H1 (cell line): ENCODE results near the gene MUC5AC. TPM values are rescaled to one million over a fixed set of nuclear protein-coding genes. Genes with fewer than 3 reads are reported as not detected.

Experiments used
- CTCF ChIA-PET: fragments of 300-600 bp; sonication (Branson Sonifier 250); formaldehyde crosslinking; loops from one replicate; lab custom pipeline; 2021; ENCODE audit not compliant: partially characterized antibody; lab: Charles Lee
- POLR2A ChIA-PET: fragments of 300-600 bp; sonication (Branson Sonifier 250); formaldehyde crosslinking; loops from one replicate; lab custom pipeline; 2021; ENCODE audit warnings: inconsistent platforms; ENCODE audit not compliant: partially characterized antibody; lab: Charles Lee
- DNase-seq, 2 experiments: peaks; one replicate each; pipeline versions ENCODE4 v3.0.0 to v3.0.0-alpha.2; 2010 to 2022; ENCODE audit warnings: low spot score in 2 of 2, low read depth in 1 of 2, mixed read lengths in 1 of 2
- FAIRE-seq: peaks from 2 replicates; lab custom pipeline; 2011; peaks lifted over from hg19 to GRCh38; lab: Jason Lieb, UNC
- H2AFZ ChIP-seq: 2 replicates; pipeline ENCODE4 v1.8.1; 2012; ENCODE audit warnings: low read length, inconsistent platforms
- H2AK5ac ChIP-seq: 2 replicates; pipeline ENCODE4 v1.6.1; 2013; ENCODE audit warnings: low read depth, low read length
- H2BK120ac ChIP-seq: replicated peaks from 2 replicates; pipeline ENCODE3; 2013; ENCODE audit warnings: low read depth, low read length, inconsistent platforms
- H2BK12ac ChIP-seq: 2 replicates; pipeline ENCODE4 v1.6.1; 2013; ENCODE audit warnings: low read depth, low read length
- H2BK15ac ChIP-seq: 2 replicates; pipeline ENCODE4 v1.6.1; 2013; ENCODE audit warnings: low read length
- H2BK20ac ChIP-seq: 2 replicates; pipeline ENCODE4 v1.6.1; 2013; ENCODE audit warnings: low read length
- H2BK5ac ChIP-seq: 2 replicates; pipeline ENCODE4 v1.6.1; 2013; ENCODE audit warnings: low read depth, low read length
- H3K14ac ChIP-seq: 2 replicates; pipeline ENCODE4 v1.6.1; 2013; ENCODE audit warnings: inconsistent platforms; ENCODE audit not compliant: insufficient read length
- H3K18ac ChIP-seq: 2 replicates; pipeline ENCODE4 v1.6.1; 2013; ENCODE audit warnings: low read length; ENCODE audit errors: extremely low read depth
- H3K23ac ChIP-seq: 2 replicates; pipeline ENCODE4 v1.6.1; 2013; ENCODE audit warnings: inconsistent platforms; ENCODE audit not compliant: insufficient read length
- H3K23me2 ChIP-seq: 2 replicates; pipeline ENCODE4 v1.6.1; 2013; ENCODE audit warnings: low read depth, low read length
- H3K27ac ChIP-seq: 2 replicates; pipeline ENCODE4 v1.6.1; 2011; ENCODE audit warnings: low read depth, low read length, inconsistent platforms
- H3K27me3 ChIP-seq, 4 experiments: replicated peaks in 1 of 4; 1 replicate in 1 of 4; 2 replicates in 3 of 4; pipeline versions ENCODE4 v1.6.1 to v1.8.1; 2011 to 2013; ENCODE audit warnings: low read length in 3 of 4, mild to moderate bottlenecking in 3 of 4, inconsistent platforms in 2 of 4, mixed read lengths in 2 of 4, moderate library complexity in 1 of 4; ENCODE audit not compliant: control insufficient read depth in 3 of 4, insufficient read depth in 3 of 4; ENCODE audit errors: extremely low read depth in 1 of 4
- H3K36me3 ChIP-seq, 4 experiments: 2 replicates each; pipeline versions ENCODE4 v1.6.1 to v1.8.1; 2011 to 2013; ENCODE audit warnings: mild to moderate bottlenecking in 4 of 4, low read length in 3 of 4, moderate library complexity in 2 of 4, control low read depth in 1 of 4, inconsistent platforms in 1 of 4; ENCODE audit not compliant: insufficient read depth in 4 of 4, control insufficient read depth in 2 of 4
- H3K4ac ChIP-seq: replicated peaks from 2 replicates; pipeline ENCODE3; 2013; ENCODE audit warnings: low read length, low read depth, mixed read lengths, inconsistent platforms; ENCODE audit not compliant: insufficient read length
- H3K4me1 ChIP-seq, 4 experiments: replicated peaks in 1 of 4; 1 replicate in 1 of 4; 2 replicates in 3 of 4; pipeline versions ENCODE4 v1.6.1 to v1.8.1; 2011 to 2013; ENCODE audit warnings: low read length in 3 of 4, inconsistent platforms in 2 of 4, mixed read lengths in 1 of 4; ENCODE audit not compliant: insufficient read depth in 4 of 4, control insufficient read depth in 3 of 4
- H3K4me2 ChIP-seq, 2 experiments: 2 replicates each; pipeline versions ENCODE4 v1.6.1 to v1.8.1; 2011 to 2013; ENCODE audit warnings: low read depth in 2 of 2, low read length in 2 of 2, control low read depth in 1 of 2, inconsistent platforms in 1 of 2, mild to moderate bottlenecking in 1 of 2; ENCODE audit not compliant: insufficient read depth in 1 of 2
- H3K4me3 ChIP-seq, 4 experiments: fragments of 200-600, 300-600 bp in 1 of 4; sonication (generic), shearing (Covaris generic), sonication (Bioruptor Twin) in 1 of 4; 2 replicates each; pipeline versions ENCODE4 v1.5.1 to v1.8.1; 2011 to 2016; ENCODE audit warnings: low read length in 4 of 4, low read depth in 3 of 4, control low read depth in 2 of 4, inconsistent platforms in 2 of 4, mild to moderate bottlenecking in 2 of 4, mixed read lengths in 1 of 4, moderate library complexity in 1 of 4; ENCODE audit not compliant: insufficient read depth in 2 of 4; ENCODE audit errors: extremely low read depth in 1 of 4
- H3K56ac ChIP-seq: replicated peaks from 2 replicates; pipeline ENCODE3; 2013; ENCODE audit warnings: low read depth, mild to moderate bottlenecking, mixed read lengths, low read length, inconsistent platforms; ENCODE audit not compliant: insufficient read length
- H3K79me1 ChIP-seq: 2 replicates; pipeline ENCODE4 v1.6.1; 2013; ENCODE audit warnings: low read depth, low read length, control low read depth
- H3K79me2 ChIP-seq, 2 experiments: 2 replicates each; pipeline versions ENCODE4 v1.6.1 to v1.8.1; 2012 to 2013; ENCODE audit warnings: low read length in 2 of 2, mild to moderate bottlenecking in 2 of 2, inconsistent platforms in 1 of 2; ENCODE audit not compliant: insufficient read depth in 2 of 2, control insufficient read depth in 1 of 2
- H3K9ac ChIP-seq, 4 experiments: replicated peaks in 1 of 4; 1 replicate in 1 of 4; 2 replicates in 3 of 4; pipeline versions ENCODE4 v1.6.1 to v1.8.1; 2011 to 2013; ENCODE audit warnings: low read depth in 3 of 4, low read length in 3 of 4, control low read depth in 2 of 4, mild to moderate bottlenecking in 2 of 4, moderate library complexity in 2 of 4, inconsistent platforms in 1 of 4; ENCODE audit errors: extremely low read depth in 1 of 4
- H3K9me3 ChIP-seq, 2 experiments: 2 replicates each; pipeline versions ENCODE4 v1.6.1 to v1.8.1; 2012 to 2013; ENCODE audit warnings: mild to moderate bottlenecking in 2 of 2, moderate library complexity in 2 of 2, control low read depth in 1 of 2, inconsistent platforms in 1 of 2, low read depth in 1 of 2, low read length in 1 of 2, mixed read lengths in 1 of 2; ENCODE audit not compliant: insufficient read depth in 2 of 2
- H4K20me1 ChIP-seq, 2 experiments: replicated peaks in 1 of 2; 2 replicates each; pipeline versions ENCODE3 to v1.8.1; 2011 to 2013; ENCODE audit warnings: inconsistent platforms in 2 of 2, low read length in 2 of 2, mild to moderate bottlenecking in 1 of 2; ENCODE audit not compliant: insufficient read depth in 2 of 2, control insufficient read depth in 1 of 2
- H4K5ac ChIP-seq: 2 replicates; pipeline ENCODE4 v1.6.1; 2013; ENCODE audit warnings: low read length, low read depth, mixed read lengths, inconsistent platforms; ENCODE audit not compliant: insufficient read length
- H4K8ac ChIP-seq: 2 replicates; pipeline ENCODE4 v1.8.0; 2013; ENCODE audit warnings: mild to moderate bottlenecking, moderate library complexity, low read length, inconsistent platforms; ENCODE audit not compliant: insufficient read depth; ENCODE audit errors: extremely low read depth
- H4K91ac ChIP-seq: replicated peaks from 2 replicates; pipeline ENCODE3; 2013; ENCODE audit warnings: low read length, mixed read lengths, inconsistent platforms; ENCODE audit not compliant: insufficient read length
- BCL11A ChIP-seq, 2 experiments: IDR thresholded peaks; one replicate each; pipeline ENCODE4 v1.6.1; 2011; ENCODE audit warnings: low read depth in 2 of 2, low read length in 2 of 2, mild to moderate bottlenecking in 2 of 2
- CHD2 ChIP-seq: IDR thresholded peaks from 2 replicates; pipeline ENCODE4 v1.6.1; 2012; ENCODE audit warnings: low read length, improper control_type of control experiment
- CTCF ChIP-seq, 3 experiments: IDR thresholded peaks; 1 replicate in 2 of 3; 2 replicates in 1 of 3; pipeline versions ENCODE4 v1.5.1 to v1.6.1; 2011; ENCODE audit warnings: low read length in 3 of 3, mild to moderate bottlenecking in 3 of 3, inconsistent platforms in 2 of 3, low read depth in 1 of 3, moderate library complexity in 1 of 3; ENCODE audit not compliant: insufficient read depth in 1 of 3; ENCODE audit errors: control extremely low read depth in 1 of 3
- KDM1A ChIP-seq: fragments of 200-600, 300-600 bp; sonication (generic); IDR thresholded peaks from 2 replicates; pipeline ENCODE4 v1.7.1; 2016; ENCODE audit warnings: mild to moderate bottlenecking, low read length, borderline replicate concordance
- MAX ChIP-seq: IDR thresholded peaks from 2 replicates; pipeline ENCODE4 v1.6.1; 2012; ENCODE audit warnings: inconsistent platforms
- NRF1 ChIP-seq: IDR thresholded peaks from 2 replicates; pipeline ENCODE4 v1.6.1; 2011; ENCODE audit warnings: mild to moderate bottlenecking, low read depth, low read length, improper control_type of control experiment
- SUZ12 ChIP-seq: fragments of 200-600 bp; sonication (generic); IDR thresholded peaks from 2 replicates; pipeline ENCODE4 v1.6.1; 2012; ENCODE audit warnings: mild to moderate bottlenecking, inconsistent platforms, low read length, moderate library complexity, mixed read lengths
- USF2 ChIP-seq: IDR thresholded peaks from 2 replicates; pipeline ENCODE4 v1.6.1; 2011; ENCODE audit warnings: low read length, improper control_type of control experiment
- ZNF274 ChIP-seq: IDR thresholded peaks from 2 replicates; pipeline ENCODE4 v1.7.0; 2012; ENCODE audit warnings: low read length, borderline replicate concordance; ENCODE audit errors: extremely low read depth
- WGBS, 2 experiments: shearing (Covaris generic) in 1 of 2; methylation state at CpG; one replicate each; pipeline versions ENCODE4 v1.1.6 to v1.1.7; 2013 to 2015; ENCODE audit warnings: low lambda C conversion rate in 2 of 2, mixed read lengths in 2 of 2, inconsistent platforms in 1 of 2, low coverage in 1 of 2, missing lambda C conversion rate in 1 of 2; ENCODE audit not compliant: insufficient replicate concordance in 2 of 2, insufficient coverage in 1 of 2, insufficient read length in 1 of 2; ENCODE audit errors: extremely low coverage in 1 of 2, missing lambda C conversion rate in 1 of 2; 5-methylcytosine and 5-hydroxymethylcytosine counted together
- polyA plus RNA-seq, 7 experiments: library from polyadenylated mRNA; depleted of rRNA in 3 of 7; stranded (reverse) in 5 of 7; unstranded in 2 of 7; fragments of >200 nt in 5 of 7; fragments of 200-250 nt in 2 of 7; gene quantifications; 1 replicate in 5 of 7; 2 replicates in 1 of 7; 4 replicates in 1 of 7; pipeline versions ENCODE4 v1.2.1 to v1.2.3, GENCODE V29; 2011 to 2013; ENCODE audit warnings: missing spikeins in 2 of 7, mixed read lengths in 2 of 7
- total RNA-seq: library from RNA; stranded (reverse); fragmentation: NEBNext Ultra II Directional; extraction: Animal tissue kit (Norgen Biotek cat#: 25700); gene quantifications from 2 replicates; pipeline ENCODE4 v1.2.1, GENCODE V29; 2021

MUC5AC gene
- total and polyA plus RNA-seq, 2 of the 8 experiments (the other 6 are each of a cell fraction or from before 2014, with no cell fraction given): not detected

- DNase-seq: no peak
- CTCF ChIA-PET: no interaction called here
- no peak overlapping the region for H2BK20ac ChIP-seq
- H3K9ac ChIP-seq: no peak overlapping the region
- peaks cover 0 to 3% of the 10 kb centered on the region in 2 experiments for H4K20me1 ChIP-seq
- H3K23ac ChIP-seq: no peak overlapping the region
- no peaks in the 10 kb centered on the region for H3K36me3 ChIP-seq
- no peak overlapping the region for H3K4me3 ChIP-seq
- H2BK5ac ChIP-seq: no peak overlapping the region
- H4K91ac ChIP-seq: no peak overlapping the region
- no peaks in the 10 kb centered on the region for H3K79me1 ChIP-seq
- FAIRE-seq: no peak
- H3K4me1 ChIP-seq: no peaks in the 10 kb centered on the region
- H3K23me2 ChIP-seq: peaks cover 21% of the 10 kb centered on the region; the same call in 1 of the 2 replicates
- no peaks in the 10 kb centered on the region for H3K79me2 ChIP-seq
- no peak overlapping the region for H4K8ac ChIP-seq
- no peak overlapping the region for H2AK5ac ChIP-seq
- POLR2A ChIA-PET: no interaction called here
- no peaks in the 10 kb centered on the region for H3K27me3 ChIP-seq
- H3K56ac ChIP-seq: no peak overlapping the region
- no peak overlapping the region for H3K18ac ChIP-seq
- no peak overlapping the region for H2BK15ac ChIP-seq
- H3K14ac ChIP-seq: no peak overlapping the region
- H2BK12ac ChIP-seq: no peak overlapping the region
- H3K4me2 ChIP-seq: no peak overlapping the region
- H3K9me3 ChIP-seq: peaks cover 38 to 75% of the 10 kb centered on the region in 2 experiments; a peak in 3 of 4 replicates
- H2AFZ ChIP-seq: no peak overlapping the region
- WGBS, 2 experiments: 78% methylated on average over 20 of the region's 22 CpGs; no CpG with 5 or more reads in 1 of the 2 experiments
- no peak overlapping the region for H3K4ac ChIP-seq
- H3K27ac ChIP-seq: no peak overlapping the region
- H4K5ac ChIP-seq: no peak overlapping the region
- no peak overlapping the region for H2BK120ac ChIP-seq
- TF ChIP-seq BCL11A (IDR thresholded peaks at IDR 0.05; ENCODE audit: low read depth in 2 of 2, low read length in 2 of 2): no peak
- no peak for TF ChIP-seq NRF1
- no peak for TF ChIP-seq KDM1A
- no peak for TF ChIP-seq MAX
- TF ChIP-seq USF2: no peak
- no peak for TF ChIP-seq CTCF (IDR thresholded peaks at IDR 0.05; ENCODE audit: control extremely low read depth in 1 of 3, insufficient read depth in 1 of 3, low read depth in 1 of 3, low read length in 3 of 3)
- TF ChIP-seq SUZ12: no peak
- no peak for TF ChIP-seq ZNF274
- no peak for TF ChIP-seq CHD2
Measured at GRCh38 chr11:1175461-1176223, 17.9 kb downstream of the MUC5AC start.
